ENCODE measurements around the gene HYAL2.

Gene HYAL2

GRCh38 chr3:50276762-50277101 is 45.8 kb downstream of the HYAL2 start:
- DNase-seq (ENCODE audit: low spot score) = no peak
- ChIA-PET POLR2A (ENCODE audit: low non-redundant PET) (no interaction called here), CTCF (interaction anchor here (0.6 kb wide), 1 partner anchor 25 kb away, joined by 3 read pairs; no protein-coding TSS in a partner anchor)
- TF ChIP-seq CTCF (conservative IDR thresholded peaks at IDR 0.05; ENCODE audit: low read depth) = no peak
- H3K27ac ChIP-seq = no peak overlapping the region

DNA sequence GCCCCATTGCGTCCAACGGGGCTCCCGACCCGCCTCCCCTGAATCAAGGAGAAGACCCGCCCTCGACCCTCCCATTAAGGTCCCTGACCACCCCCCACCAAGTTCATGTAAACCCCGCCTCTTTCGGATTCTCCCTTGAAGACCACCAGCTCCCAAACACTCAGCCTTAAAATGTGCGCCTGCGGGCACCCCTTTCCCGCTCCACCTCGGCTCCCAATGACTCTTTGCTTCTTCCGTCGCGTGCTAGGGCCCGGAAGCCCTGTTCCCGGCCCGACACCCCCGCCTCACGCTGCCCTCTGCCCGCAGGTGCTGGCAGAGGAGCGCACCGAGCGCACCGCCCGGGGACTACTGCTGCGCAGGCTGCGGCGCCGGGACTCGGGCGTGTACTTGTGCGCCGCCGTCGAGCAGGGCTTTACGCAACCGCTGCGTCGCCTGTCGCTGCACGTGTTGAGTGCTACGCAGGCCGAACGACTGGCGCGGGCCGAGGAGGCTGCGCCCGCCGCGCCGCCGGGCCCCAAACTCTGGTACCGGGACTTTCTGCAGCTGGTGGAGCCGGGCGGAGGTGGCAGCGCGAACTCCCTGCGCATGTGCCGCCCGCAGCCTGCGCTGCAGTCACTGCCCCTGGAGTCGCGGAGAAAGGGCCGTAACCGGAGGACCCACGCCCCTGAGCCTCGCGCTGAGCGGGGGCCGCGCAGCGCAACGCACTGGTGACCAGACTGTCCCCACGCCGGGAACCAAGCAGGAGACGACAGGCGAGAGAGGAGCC is 46.4 kb downstream of the HYAL2 start:
- CTCF ChIA-PET = no interaction called here
- H3K27ac ChIP-seq = no peak overlapping the region
- DNase-seq (ENCODE audit: low spot score) = no peak
- POLR2A ChIA-PET (ENCODE audit: low non-redundant PET) = no interaction called here
- TF ChIP-seq CTCF (conservative IDR thresholded peaks at IDR 0.05; ENCODE audit: low read depth) = no peak

DNA sequence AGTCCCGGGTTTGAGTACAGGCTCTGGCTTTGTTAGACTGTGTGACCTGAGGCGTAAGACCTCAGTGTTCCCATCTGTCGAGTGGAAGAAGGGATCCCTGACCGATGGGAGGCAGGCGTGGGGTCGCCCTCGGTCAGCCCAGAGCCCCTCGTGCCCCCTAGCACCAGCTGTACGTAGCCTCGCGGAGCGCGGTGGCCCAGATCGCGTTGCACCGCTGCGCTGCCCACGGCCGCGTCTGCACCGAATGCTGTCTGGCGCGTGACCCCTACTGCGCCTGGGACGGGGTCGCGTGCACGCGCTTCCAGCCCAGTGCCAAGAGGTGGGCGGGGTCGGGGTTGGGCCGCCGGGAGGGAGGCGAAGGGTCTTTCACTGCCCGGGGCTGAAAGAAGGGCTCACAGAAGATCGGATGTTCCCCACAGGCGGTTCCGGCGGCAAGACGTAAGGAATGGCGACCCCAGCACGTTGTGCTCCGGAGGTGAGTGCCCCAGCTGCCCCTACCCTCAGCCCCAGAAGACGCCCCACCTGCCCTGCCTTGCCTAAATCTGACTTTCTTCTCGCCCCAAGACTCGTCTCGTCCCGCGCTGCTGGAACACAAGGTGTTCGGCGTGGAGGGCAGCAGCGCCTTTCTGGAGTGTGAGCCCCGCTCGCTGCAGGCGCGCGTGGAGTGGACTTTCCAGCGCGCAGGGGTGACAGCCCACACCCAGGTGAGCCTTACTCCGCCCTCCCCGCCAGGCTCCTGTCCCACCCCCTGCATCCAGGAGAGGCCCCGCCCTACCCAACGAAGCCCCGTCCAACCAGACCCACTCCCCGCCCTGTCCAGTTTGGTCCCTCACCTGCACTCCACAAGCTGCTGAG is 47.2 kb downstream of the HYAL2 start:
- CTCF ChIA-PET = interaction anchor here (0.8 to 0.9 kb wide), 2 partner anchors 11 to 49 kb away, joined by 3 to 5 read pairs; no protein-coding TSS in a partner anchor

GRCh38 chr3:50274371-50275104 is 48.0 kb downstream of the HYAL2 start:
- TF ChIP-seq CTCF (conservative IDR thresholded peaks at IDR 0.05; ENCODE audit: low read depth) = peak; percentile 69
- peak overlapping the region; percentile 1; the same call in 1 of the 2 replicates for H3K27ac ChIP-seq
- DNase-seq (ENCODE audit: low spot score) = no peak
- ChIA-PET CTCF (interaction anchor here (0.7 to 0.9 kb wide), 3 partner anchors 10 to 218 kb away, joined by 3 to 5 read pairs (median 4); no protein-coding TSS in a partner anchor), POLR2A (ENCODE audit: low non-redundant PET) (no interaction called here)

More for the DNA sequence above, 47.2 kb downstream of the HYAL2 start:
- no peak for DNase-seq (ENCODE audit: low spot score)
- TF ChIP-seq CTCF (conservative IDR thresholded peaks at IDR 0.05; ENCODE audit: low read depth) = no peak
- H3K27ac ChIP-seq = no peak overlapping the region
- POLR2A ChIA-PET (ENCODE audit: low non-redundant PET) = no interaction called here

DNA sequence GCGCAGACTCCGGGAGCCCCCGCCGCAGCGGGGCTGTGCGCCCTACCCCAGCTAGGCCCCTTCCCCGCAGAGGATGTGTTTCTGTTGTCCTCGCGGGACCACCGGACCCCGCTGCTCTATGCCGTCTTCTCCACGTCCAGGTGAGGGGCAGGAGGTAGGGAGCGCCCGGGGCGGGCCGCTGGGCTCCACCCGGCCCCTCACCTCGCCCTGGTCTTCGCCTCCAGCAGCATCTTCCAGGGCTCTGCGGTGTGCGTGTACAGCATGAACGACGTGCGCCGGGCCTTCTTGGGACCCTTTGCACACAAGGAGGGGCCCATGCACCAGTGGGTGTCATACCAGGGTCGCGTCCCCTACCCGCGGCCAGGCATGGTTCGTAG is 48.9 kb downstream of the HYAL2 start:
- ChIA-PET CTCF (no interaction called here), POLR2A (ENCODE audit: low non-redundant PET) (no interaction called here)
- no peak for TF ChIP-seq CTCF (conservative IDR thresholded peaks at IDR 0.05; ENCODE audit: low read depth)
- no peak overlapping the region; the same call in 1 of the 2 replicates for H3K27ac ChIP-seq
- no peak for DNase-seq (ENCODE audit: low spot score)
